GM18909 (cell line): ENCODE results near the gene NSG2.

Experiments
- ATAC-seq: cut with Tn5 transposase; IDR thresholded peaks from one replicate; pipeline ENCODE4 v1.9.1; 2021; ENCODE audit warnings: mild to moderate bottlenecking; ENCODE audit not compliant: unreplicated experiment, poor library complexity

The NSG2 gene

GRCh38 chr5:174058433-174059122, 13.1 kb downstream of the NSG2 start:
- ATAC-seq = no peak

- ATAC-seq = no peak
Observed at GRCh38 chr5:174059247-174059646, 13.7 kb downstream of the NSG2 start.

GRCh38 chr5:174063082-174063756, 17.7 kb downstream of the NSG2 start:
- ATAC-seq = no peak

- ATAC-seq = no peak
Observed at GRCh38 chr5:174064171-174064570, 18.7 kb downstream of the NSG2 start.

GRCh38 chr5:174065528-174066197, 20.2 kb downstream of the NSG2 start:
- ATAC-seq = no peak

- ATAC-seq = no peak
Observed at GRCh38 chr5:174067499-174067898, 22.0 kb downstream of the NSG2 start.

GRCh38 chr5:174071484-174071883, 26.0 kb downstream of the NSG2 start:
- ATAC-seq = no peak

GRCh38 chr5:174073122-174073660, 27.7 kb downstream of the NSG2 start:
- ATAC-seq = no peak

GRCh38 chr5:174074369-174074768, 28.9 kb downstream of the NSG2 start:
- ATAC-seq = no peak

GRCh38 chr5:174078416-174078815, 32.9 kb downstream of the NSG2 start:
- no peak for ATAC-seq

GRCh38 chr5:174082286-174082685, 36.8 kb downstream of the NSG2 start:
- ATAC-seq = no peak

- no peak for ATAC-seq
Observed at GRCh38 chr5:174083056-174083827, 37.7 kb downstream of the NSG2 start.

- ATAC-seq = no peak
Observed at GRCh38 chr5:174084691-174085154, 39.2 kb downstream of the NSG2 start.

- no peak for ATAC-seq
Observed at GRCh38 chr5:174086751-174087150, 41.2 kb downstream of the NSG2 start.

- ATAC-seq = no peak
Observed at GRCh38 chr5:174087783-174088182, 42.3 kb downstream of the NSG2 start.

GRCh38 chr5:174090129-174090528, 44.6 kb downstream of the NSG2 start:
- ATAC-seq = no peak

- ATAC-seq = no peak
Observed at GRCh38 chr5:174093123-174093522, 47.6 kb downstream of the NSG2 start.

GRCh38 chr5:174094857-174095606, 49.5 kb downstream of the NSG2 start:
- no peak for ATAC-seq

GRCh38 chr5:174096619-174097018, 51.1 kb downstream of the NSG2 start:
- no peak for ATAC-seq
